ENCODE measurements around the gene NAA10.

DNA sequence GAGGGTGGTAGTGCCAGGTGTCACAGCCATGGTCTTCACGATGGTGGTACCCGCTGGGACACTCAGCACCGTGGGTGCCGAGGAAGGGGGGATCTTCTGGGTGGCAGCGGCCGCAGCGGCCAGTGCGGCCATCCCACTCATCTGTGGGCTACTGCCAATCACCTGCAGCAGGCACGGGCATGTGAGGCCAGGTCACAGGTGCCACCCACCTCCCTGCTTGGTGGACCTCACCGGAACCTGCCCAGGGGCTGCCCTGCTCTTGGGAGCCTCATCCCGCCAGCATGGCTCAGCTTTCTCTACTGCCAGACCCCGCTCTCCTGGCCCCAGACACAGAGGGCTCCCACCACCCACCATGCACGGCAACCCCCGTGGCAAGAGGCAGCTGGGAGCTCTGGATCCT, 23.8 kb upstream of the NAA10 start:
- TF ChIP-seq, protein P1, sequence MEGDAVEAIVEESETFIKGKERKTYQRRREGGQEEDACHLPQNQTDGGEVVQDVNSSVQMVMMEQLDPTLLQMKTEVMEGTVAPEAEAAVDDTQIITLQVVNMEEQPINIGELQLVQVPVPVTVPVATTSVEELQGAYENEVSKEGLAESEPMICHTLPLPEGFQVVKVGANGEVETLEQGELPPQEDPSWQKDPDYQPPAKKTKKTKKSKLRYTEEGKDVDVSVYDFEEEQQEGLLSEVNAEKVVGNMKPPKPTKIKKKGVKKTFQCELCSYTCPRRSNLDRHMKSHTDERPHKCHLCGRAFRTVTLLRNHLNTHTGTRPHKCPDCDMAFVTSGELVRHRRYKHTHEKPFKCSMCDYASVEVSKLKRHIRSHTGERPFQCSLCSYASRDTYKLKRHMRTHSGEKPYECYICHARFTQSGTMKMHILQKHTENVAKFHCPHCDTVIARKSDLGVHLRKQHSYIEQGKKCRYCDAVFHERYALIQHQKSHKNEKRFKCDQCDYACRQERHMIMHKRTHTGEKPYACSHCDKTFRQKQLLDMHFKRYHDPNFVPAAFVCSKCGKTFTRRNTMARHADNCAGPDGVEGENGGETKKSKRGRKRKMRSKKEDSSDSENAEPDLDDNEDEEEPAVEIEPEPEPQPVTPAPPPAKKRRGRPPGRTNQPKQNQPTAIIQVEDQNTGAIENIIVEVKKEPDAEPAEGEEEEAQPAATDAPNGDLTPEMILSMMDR (IDR thresholded peaks at IDR 0.05): no peak
- TF ChIP-seq POLR2A (IDR thresholded peaks at IDR 0.05): no peak
